Breast epithelium (tissue), 3 donors: ENCODE data around the gene GTF2F2.

Source experiments
- CTCF ChIP-seq, 3 donors: fragments of 450-650 bp; IDR thresholded peaks; one replicate each; pipeline ENCODE4 v1.5.1; 2016 to 2017; ENCODE audit warnings: antibody characterized with exemption in 3 of 3, mild to moderate bottlenecking in 3 of 3, moderate library complexity in 3 of 3
- POLR2AphosphoS5 ChIP-seq, 3 donors: sonication (generic); formaldehyde crosslinking; IDR thresholded peaks; one replicate each; pipeline ENCODE4 v1.6.1; 2017; ENCODE audit warnings: antibody characterized with exemption in 3 of 3

DNA sequence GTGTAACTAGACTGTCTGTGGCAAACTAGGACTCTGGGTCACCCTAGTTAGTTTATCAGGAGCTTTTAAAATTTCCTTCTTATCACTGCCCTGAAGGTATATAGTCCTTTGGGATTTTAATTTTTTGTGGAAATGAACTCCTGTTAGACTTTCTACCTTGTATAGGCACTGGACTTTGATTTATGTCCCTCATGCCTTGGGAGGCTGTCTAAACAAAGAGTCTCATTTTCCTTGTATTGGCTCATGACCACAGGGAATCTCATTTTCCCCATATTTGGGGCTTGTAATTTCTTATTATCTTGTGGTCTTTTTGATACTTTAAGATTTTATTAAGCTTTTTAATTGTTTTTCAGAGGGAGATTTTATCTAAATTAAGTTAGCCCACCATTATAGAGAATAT is 59.1 kb downstream of the GTF2F2 start:
- TF ChIP-seq CTCF (IDR thresholded peaks at IDR 0.05), result no peak
- TF ChIP-seq POLR2AphosphoS5 (IDR thresholded peaks at IDR 0.05), result no peak
